Natural killer cell (primary cell): ENCODE data around the gene CEP350. TPM values are rescaled to one million over a fixed set of nuclear protein-coding genes. Genes with fewer than 3 reads are reported as not detected.

Source experiments
- ATAC-seq, 3 donors: fragments of 150-1000 bp in 2 of 3; fragments of 200-7000 bp in 1 of 3; cut with Tn5 transposase; 1 replicate in 1 of 3; 2 replicates in 2 of 3; pipeline ENCODE4 v1.10.0; 2021; ENCODE audit warnings: mild to moderate bottlenecking in 2 of 3, moderate library complexity in 2 of 3
- DNase-seq, 2 donors: peaks; one replicate each; pipeline versions ENCODE4 v3.0.0 to v3.0.0-alpha.2; 2013 to 2021; ENCODE audit warnings: mixed read lengths in 1 of 2
- H3K27ac ChIP-seq: one replicate; pipeline ENCODE4 v1.5.1; 2013; ENCODE audit warnings: mild to moderate bottlenecking, low read length
- H3K27me3 ChIP-seq: one replicate; pipeline ENCODE4 v1.6.1; 2013; ENCODE audit warnings: low read length; ENCODE audit not compliant: control insufficient read depth, insufficient read depth
- H3K36me3 ChIP-seq: one replicate; pipeline ENCODE4 v1.6.1; 2013; ENCODE audit warnings: low read length; ENCODE audit not compliant: control insufficient read depth, insufficient read depth
- H3K4me1 ChIP-seq: one replicate; pipeline ENCODE4 v1.6.1; 2013; ENCODE audit warnings: low read length; ENCODE audit not compliant: control insufficient read depth, insufficient read depth
- H3K4me3 ChIP-seq: one replicate; pipeline ENCODE4 v1.5.1; 2013; ENCODE audit warnings: low read length
- H3K9me3 ChIP-seq: one replicate; pipeline ENCODE4 v1.6.1; 2013; ENCODE audit warnings: low read length; ENCODE audit not compliant: control insufficient read depth, insufficient read depth
- H3K27ac Mint-ChIP-seq, 2 donors: one replicate each; pipeline ENCODE4 v1.8.0; 2022; ENCODE audit warnings: mild to moderate bottlenecking in 2 of 2, mixed read lengths in 2 of 2, moderate library complexity in 1 of 2
- H3K27me3 Mint-ChIP-seq, 2 donors: one replicate each; pipeline ENCODE4 v1.8.0; 2022; ENCODE audit warnings: low read depth in 2 of 2, mixed read lengths in 2 of 2
- H3K36me3 Mint-ChIP-seq: one replicate; pipeline ENCODE4 v1.8.0; 2022; ENCODE audit warnings: mixed read lengths
- H3K4me1 Mint-ChIP-seq, 2 donors: one replicate each; pipeline ENCODE4 v1.8.0; 2022; ENCODE audit warnings: mixed read lengths in 2 of 2
- H3K4me3 Mint-ChIP-seq: one replicate; pipeline ENCODE4 v1.8.0; 2022; ENCODE audit warnings: mild to moderate bottlenecking, moderate library complexity, mixed read lengths
- H3K9me3 Mint-ChIP-seq, 2 donors: one replicate each; pipeline ENCODE4 v1.8.0; 2022; ENCODE audit warnings: mixed read lengths in 2 of 2
- WGBS: methylation state at CpG from one replicate; pipeline ENCODE4 v1.1.7; 2013; ENCODE audit warnings: missing lambda C conversion rate; ENCODE audit not compliant: insufficient coverage; 5-methylcytosine and 5-hydroxymethylcytosine counted together
- intact Hi-C: fragments of 100-400 bp; cut with micrococcal nuclease; formaldehyde crosslinking; loops from one replicate; pipeline ENCODE4 v1.14.2; 2022
- total RNA-seq, 4 donors: library from RNA; stranded (reverse); fragments of 120-200 nt in 1 of 4; gene quantifications; one replicate each; pipeline versions ENCODE4 v1.2.3 to v1.2.4, GENCODE V29; 2013 to 2022
- TF ChIP-seq, protein P1 (sequence below): fragments of 200-600 bp; IDR thresholded peaks from one replicate; pipeline ENCODE4 v1.8.0; 2022; ENCODE audit warnings: antibody characterized with exemption

CEP350 gene
- total RNA-seq, 3 donors from 2014 or later (not counting 1 experiment from before 2014, with no cell fraction given): 66.9 to 83.7 (median 75.3) TPM

DNA sequence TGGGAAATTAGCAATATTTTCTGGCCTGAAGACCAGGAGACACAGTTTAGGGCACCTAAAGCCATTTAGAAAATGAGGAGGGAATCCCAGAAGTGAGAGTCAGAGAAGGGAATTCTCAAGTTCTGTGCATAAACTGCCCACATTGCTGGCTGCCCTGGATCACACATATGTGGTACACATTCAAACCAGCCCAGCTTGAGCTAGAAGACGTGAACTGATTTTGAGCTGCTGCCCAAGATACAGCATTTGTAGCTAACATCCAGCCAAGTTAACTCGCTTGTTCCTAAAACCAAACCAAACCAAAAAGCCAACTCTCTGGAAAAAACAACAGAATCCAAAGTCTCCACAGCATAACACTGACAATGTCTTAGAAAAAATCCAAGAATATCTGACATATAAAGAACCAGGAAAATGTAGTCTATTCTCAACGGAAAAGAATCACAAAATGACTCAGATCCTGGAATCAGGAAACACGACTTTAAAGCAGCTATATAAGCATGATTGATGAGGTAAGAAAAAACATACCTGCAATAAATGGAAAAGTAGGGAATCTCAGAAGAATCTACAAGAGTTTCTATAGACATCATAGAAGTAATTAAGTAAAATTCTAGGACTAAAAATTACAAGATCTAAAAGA lies 181.8 kb downstream of the CEP350 start:
- ATAC-seq (no peak), DNase-seq (no peak)
- no peaks in the 10 kb centered on the region for H3K4me1 Mint-ChIP-seq
- H3K27me3 Mint-ChIP-seq: peaks cover 29 to 35% of the 10 kb centered on the region in 2 donors
- Histone ChIP-seq H3K9me3 (no peaks in the 10 kb centered on the region), H3K4me1 (peaks cover 3% of the 10 kb centered on the region), H3K4me3 (no peak overlapping the region), H3K36me3 (no peaks in the 10 kb centered on the region), H3K27ac (no peak overlapping the region), H3K27me3 (peaks cover 5% of the 10 kb centered on the region)
- intact Hi-C loops: no loop called here
- TF ChIP-seq, protein P1, sequence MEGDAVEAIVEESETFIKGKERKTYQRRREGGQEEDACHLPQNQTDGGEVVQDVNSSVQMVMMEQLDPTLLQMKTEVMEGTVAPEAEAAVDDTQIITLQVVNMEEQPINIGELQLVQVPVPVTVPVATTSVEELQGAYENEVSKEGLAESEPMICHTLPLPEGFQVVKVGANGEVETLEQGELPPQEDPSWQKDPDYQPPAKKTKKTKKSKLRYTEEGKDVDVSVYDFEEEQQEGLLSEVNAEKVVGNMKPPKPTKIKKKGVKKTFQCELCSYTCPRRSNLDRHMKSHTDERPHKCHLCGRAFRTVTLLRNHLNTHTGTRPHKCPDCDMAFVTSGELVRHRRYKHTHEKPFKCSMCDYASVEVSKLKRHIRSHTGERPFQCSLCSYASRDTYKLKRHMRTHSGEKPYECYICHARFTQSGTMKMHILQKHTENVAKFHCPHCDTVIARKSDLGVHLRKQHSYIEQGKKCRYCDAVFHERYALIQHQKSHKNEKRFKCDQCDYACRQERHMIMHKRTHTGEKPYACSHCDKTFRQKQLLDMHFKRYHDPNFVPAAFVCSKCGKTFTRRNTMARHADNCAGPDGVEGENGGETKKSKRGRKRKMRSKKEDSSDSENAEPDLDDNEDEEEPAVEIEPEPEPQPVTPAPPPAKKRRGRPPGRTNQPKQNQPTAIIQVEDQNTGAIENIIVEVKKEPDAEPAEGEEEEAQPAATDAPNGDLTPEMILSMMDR: no peak
- H3K36me3 Mint-ChIP-seq: no peaks in the 10 kb centered on the region
- H3K4me3 Mint-ChIP-seq: no peak overlapping the region
- no peak overlapping the region for H3K27ac Mint-ChIP-seq
- no peaks in the 10 kb centered on the region for H3K9me3 Mint-ChIP-seq
- 89% methylated on average over 2 of the region's 4 CpGs for WGBS

DNA sequence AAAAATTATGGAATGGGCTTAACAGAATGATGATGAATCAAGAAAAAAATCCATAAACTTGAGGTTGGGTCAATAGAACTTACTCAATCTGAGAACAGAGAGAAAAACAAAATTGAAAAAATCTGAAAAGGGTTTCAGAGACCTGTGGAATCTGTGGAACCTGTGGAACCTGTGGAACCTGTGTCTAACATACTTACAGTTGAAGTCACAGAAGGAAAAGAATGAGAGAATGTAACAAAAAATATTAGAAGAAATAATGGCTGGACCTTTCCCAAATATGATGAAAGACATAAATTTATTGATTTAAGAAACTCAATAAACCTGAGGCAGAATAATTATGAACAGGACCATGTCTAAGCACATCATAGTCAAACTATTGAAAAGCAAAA lies 182.4 kb downstream of the CEP350 start:
- H3K36me3 Mint-ChIP-seq: no peaks in the 10 kb centered on the region
- TF ChIP-seq, protein P1: no peak
- DNase-seq (no peak), ATAC-seq (no peak)
- Histone ChIP-seq H3K36me3 (no peaks in the 10 kb centered on the region), H3K9me3 (no peaks in the 10 kb centered on the region), H3K4me3 (no peak overlapping the region), H3K27me3 (peaks cover 5% of the 10 kb centered on the region), H3K27ac (no peak overlapping the region), H3K4me1 (peaks cover 2% of the 10 kb centered on the region)
- H3K27ac Mint-ChIP-seq: no peak overlapping the region
- peaks cover 24 to 34% of the 10 kb centered on the region in 2 donors for H3K27me3 Mint-ChIP-seq
- intact Hi-C loops: no loop called here
- no peaks in the 10 kb centered on the region for H3K9me3 Mint-ChIP-seq
- H3K4me1 Mint-ChIP-seq: no peaks in the 10 kb centered on the region
- no peak overlapping the region for H3K4me3 Mint-ChIP-seq

DNA sequence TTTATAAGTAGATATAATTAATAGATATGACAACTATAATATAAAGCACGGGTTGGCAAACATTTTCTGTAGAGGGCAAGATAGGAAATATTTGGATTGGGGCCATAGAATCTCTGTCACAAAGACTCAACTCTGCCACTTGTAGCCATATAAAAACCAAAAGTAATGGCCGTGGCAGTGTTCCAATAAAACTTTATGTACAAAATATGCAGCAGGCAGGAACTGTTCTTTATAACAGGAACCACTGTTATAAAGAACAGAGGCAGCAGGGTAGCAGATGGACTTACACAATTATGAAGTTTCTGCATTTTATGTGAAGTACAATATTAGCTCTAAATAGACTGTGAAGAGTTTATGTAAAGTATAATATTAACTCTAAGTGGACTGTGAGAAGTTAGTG lies 183.2 kb downstream of the CEP350 start:
- DNase-seq: no peak
- 83% methylated on average over 1 of the region's 2 CpGs for WGBS
- H3K27me3 Mint-ChIP-seq: peaks cover 22 to 26% of the 10 kb centered on the region in 2 donors

More for the DNA sequence above, 183.2 kb downstream of the CEP350 start:
- H3K4me1 Mint-ChIP-seq: no peaks in the 10 kb centered on the region
- no peaks in the 10 kb centered on the region for H3K36me3 Mint-ChIP-seq
- Histone ChIP-seq H3K4me1 (no peaks in the 10 kb centered on the region), H3K27ac (no peak overlapping the region), H3K36me3 (no peaks in the 10 kb centered on the region), H3K9me3 (no peaks in the 10 kb centered on the region), H3K4me3 (no peak overlapping the region), H3K27me3 (peaks cover 5% of the 10 kb centered on the region)
- TF ChIP-seq, protein P1: no peak
- no peaks in the 10 kb centered on the region for H3K9me3 Mint-ChIP-seq
- H3K4me3 Mint-ChIP-seq: no peak overlapping the region
- no peak for ATAC-seq
- no peak overlapping the region for H3K27ac Mint-ChIP-seq
- intact Hi-C loops: no loop called here
